ENCODE measurements around the gene SH2D3A.

DNA sequence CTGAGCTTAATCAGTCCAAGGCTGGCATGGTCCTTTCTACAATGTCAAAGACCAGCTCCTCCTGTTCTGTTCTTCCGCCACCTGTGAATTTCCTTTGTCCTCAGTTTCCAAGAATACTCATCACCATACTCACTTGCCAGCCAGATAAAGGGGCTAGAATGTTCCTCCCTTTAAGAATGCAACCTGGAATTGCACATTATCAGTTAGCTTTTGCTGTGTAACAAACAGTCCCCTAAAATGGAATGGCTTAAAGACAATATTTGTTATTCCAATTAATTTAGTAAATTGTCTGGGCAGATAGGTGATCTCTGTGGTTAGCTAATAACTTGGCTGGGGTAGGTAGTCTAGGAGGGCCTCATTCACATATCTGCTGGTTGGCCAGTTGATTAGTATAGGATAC, 41.3 kb upstream of the SH2D3A start:
- TF ChIP-seq, protein P1, sequence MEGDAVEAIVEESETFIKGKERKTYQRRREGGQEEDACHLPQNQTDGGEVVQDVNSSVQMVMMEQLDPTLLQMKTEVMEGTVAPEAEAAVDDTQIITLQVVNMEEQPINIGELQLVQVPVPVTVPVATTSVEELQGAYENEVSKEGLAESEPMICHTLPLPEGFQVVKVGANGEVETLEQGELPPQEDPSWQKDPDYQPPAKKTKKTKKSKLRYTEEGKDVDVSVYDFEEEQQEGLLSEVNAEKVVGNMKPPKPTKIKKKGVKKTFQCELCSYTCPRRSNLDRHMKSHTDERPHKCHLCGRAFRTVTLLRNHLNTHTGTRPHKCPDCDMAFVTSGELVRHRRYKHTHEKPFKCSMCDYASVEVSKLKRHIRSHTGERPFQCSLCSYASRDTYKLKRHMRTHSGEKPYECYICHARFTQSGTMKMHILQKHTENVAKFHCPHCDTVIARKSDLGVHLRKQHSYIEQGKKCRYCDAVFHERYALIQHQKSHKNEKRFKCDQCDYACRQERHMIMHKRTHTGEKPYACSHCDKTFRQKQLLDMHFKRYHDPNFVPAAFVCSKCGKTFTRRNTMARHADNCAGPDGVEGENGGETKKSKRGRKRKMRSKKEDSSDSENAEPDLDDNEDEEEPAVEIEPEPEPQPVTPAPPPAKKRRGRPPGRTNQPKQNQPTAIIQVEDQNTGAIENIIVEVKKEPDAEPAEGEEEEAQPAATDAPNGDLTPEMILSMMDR (IDR thresholded peaks at IDR 0.05): no peak
- TF ChIP-seq EZH2 (IDR thresholded peaks at IDR 0.05; ENCODE audit: borderline replicate concordance, insufficient read depth, low read depth, low read length, poor library complexity, severe bottlenecking): no peak

Data from B cell (primary cell).